ENCODE results near the gene POLR2F. TPM values are rescaled to one million over a fixed set of nuclear protein-coding genes. Genes with fewer than 3 reads are reported as not detected.

Gene POLR2F
- total RNA-seq, 1 experiment from 2014 or later = 138 TPM

GRCh38 chr22:37990301-37990700, 36.8 kb downstream of the POLR2F start (continued):
- TF ChIP-seq, protein P1, sequence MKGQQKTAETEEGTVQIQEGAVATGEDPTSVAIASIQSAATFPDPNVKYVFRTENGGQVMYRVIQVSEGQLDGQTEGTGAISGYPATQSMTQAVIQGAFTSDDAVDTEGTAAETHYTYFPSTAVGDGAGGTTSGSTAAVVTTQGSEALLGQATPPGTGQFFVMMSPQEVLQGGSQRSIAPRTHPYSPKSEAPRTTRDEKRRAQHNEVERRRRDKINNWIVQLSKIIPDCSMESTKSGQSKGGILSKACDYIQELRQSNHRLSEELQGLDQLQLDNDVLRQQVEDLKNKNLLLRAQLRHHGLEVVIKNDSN (CRISPR knock-in tag; IDR thresholded peaks at IDR 0.05) = no peak

DNA sequence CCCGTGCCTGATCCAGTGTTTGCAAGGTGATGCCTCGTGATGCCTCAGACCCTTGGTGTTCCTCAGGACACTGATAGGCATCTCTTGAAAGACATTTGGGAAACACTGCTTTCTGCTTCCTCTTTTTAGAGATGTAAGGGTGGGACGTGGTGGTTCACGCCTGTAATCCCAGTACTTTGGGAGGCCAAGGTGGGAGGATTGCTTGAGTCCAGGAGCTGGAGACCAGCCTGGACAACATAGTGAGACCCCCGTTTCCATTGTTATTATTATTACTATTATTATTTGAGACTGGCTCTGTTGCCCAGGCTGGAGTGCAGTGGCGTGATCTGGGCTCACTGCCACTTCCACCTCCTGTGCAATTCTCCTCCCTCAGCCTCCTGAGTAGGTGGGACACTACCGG, 37.4 kb downstream of the POLR2F start:
- ChIA-PET CTCF (interaction anchor here (0.8 to 1.5 kb wide), 3 partner anchors 10 to 61 kb away, joined by 3 read pairs; no protein-coding TSS in a partner anchor), POLR2A (no interaction called here)
- no peak overlapping the region for H3K4me3 Mint-ChIP-seq
- no peaks in the 10 kb centered on the region for H3K27me3 Mint-ChIP-seq (ENCODE audit: low read depth)
- peaks cover 7% of the 10 kb centered on the region for H3K4me1 Mint-ChIP-seq
- DNase-seq (ENCODE audit: low spot score) (no peak), ATAC-seq (no peak)
- TF ChIP-seq SMAD3 (CRISPR knock-in tag; IDR thresholded peaks at IDR 0.05; ENCODE audit: borderline replicate concordance) = no peak
- TF ChIP-seq STAT6 (CRISPR knock-in tag; conservative IDR thresholded peaks at IDR 0.05; ENCODE audit: low read depth) = no peak
- no peaks in the 10 kb centered on the region for H3K36me3 Mint-ChIP-seq
- no peak overlapping the region for H3K27ac Mint-ChIP-seq
- H3K9me3 Mint-ChIP-seq = no peaks in the 10 kb centered on the region

DNA sequence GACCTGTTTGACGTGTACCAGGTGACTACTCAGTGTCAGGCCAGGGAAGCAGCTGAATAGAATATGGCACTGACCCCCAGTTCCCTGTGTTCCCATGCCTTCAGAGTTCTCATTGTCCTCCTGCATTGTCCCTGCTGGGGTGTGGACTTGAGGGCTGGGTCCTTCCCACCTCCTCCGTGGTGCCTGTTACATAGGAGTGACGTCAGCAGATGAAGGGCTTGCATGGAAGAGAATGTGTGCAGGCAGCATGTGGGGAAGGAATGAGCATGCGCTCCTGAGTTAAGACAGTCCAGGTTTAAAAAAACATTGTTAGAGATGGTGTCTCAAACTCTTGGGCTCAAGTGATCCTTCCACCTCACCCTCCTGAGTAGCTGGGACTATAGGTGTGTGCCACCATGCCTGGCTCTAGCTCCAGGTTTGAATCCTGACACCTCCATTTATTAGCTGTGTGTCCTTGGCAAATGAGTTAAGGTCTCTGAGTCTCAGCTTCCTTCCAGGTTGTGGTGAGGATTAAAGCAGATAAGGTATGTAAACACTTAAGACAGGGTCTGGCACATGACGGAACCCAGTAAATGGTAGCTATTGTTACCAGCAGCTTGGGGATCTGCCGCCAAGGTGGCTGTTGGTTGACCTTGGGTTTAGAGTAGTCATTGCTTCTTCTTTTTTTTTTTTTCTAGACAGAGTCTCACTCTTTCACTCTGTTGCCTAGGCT, 38.4 kb downstream of the POLR2F start:
- DNase-seq (ENCODE audit: low spot score) = no peak
- Mint-ChIP-seq H3K9me3 (no peaks in the 10 kb centered on the region), H3K4me1 (peaks cover 14% of the 10 kb centered on the region), H3K27me3 (ENCODE audit: low read depth) (no peaks in the 10 kb centered on the region), H3K36me3 (no peaks in the 10 kb centered on the region), H3K27ac (no peak overlapping the region), H3K4me3 (no peak overlapping the region)
- CTCF ChIA-PET = interaction anchor here (1.3 to 5.4 kb wide), 2 partner anchors 9 to 60 kb away, joined by 6 to 36 read pairs; no protein-coding TSS in a partner anchor
- no peak for ATAC-seq
- no peak for TF ChIP-seq ZNF263 (CRISPR knock-in tag; IDR thresholded peaks at IDR 0.05; ENCODE audit: low read depth)
- no peak for TF ChIP-seq TCF7 (CRISPR knock-in tag; IDR thresholded peaks at IDR 0.05; ENCODE audit: low read depth)
- no peak for TF ChIP-seq SP1 (CRISPR knock-in tag; conservative IDR thresholded peaks at IDR 0.05)
- POLR2A ChIA-PET = no interaction called here

DNA sequence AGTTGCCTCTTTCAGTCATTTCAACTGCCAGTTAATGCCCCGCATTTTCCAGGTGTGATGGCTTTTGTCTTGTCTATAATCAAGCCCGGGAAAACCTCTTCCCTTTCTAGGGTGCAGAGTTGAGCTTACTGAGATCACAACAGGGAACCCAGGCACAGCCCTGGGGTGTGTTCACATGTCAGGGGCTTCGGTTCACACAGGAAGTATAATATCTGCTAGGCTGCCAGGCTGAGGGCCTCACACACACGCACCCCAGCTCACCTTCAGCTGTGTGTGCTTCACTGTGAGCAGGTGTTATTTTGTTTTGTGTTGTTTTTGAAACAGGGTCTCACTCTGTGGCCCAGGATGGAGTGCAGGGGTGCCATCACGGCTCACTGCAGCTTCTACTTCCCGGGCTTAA, 40.5 kb downstream of the POLR2F start:
- Mint-ChIP-seq H3K27me3 (ENCODE audit: low read depth) (no peaks in the 10 kb centered on the region), H3K4me1 (peaks cover 17% of the 10 kb centered on the region), H3K9me3 (no peaks in the 10 kb centered on the region), H3K27ac (no peak overlapping the region), H3K4me3 (no peak overlapping the region), H3K36me3 (no peaks in the 10 kb centered on the region)
- POLR2A ChIA-PET = no interaction called here
- no peak for TF ChIP-seq RELA (CRISPR knock-in tag; IDR thresholded peaks at IDR 0.05; ENCODE audit: borderline replicate concordance)
- TF ChIP-seq CDX4 (CRISPR knock-in tag; IDR thresholded peaks at IDR 0.05; ENCODE audit: borderline replicate concordance) = no peak
- no peak for TF ChIP-seq NFYB (CRISPR knock-in tag; conservative IDR thresholded peaks at IDR 0.05; ENCODE audit: low read depth)
- no peak for TF ChIP-seq USF2 (CRISPR knock-in tag; IDR thresholded peaks at IDR 0.05)
- TF ChIP-seq, protein P2, sequence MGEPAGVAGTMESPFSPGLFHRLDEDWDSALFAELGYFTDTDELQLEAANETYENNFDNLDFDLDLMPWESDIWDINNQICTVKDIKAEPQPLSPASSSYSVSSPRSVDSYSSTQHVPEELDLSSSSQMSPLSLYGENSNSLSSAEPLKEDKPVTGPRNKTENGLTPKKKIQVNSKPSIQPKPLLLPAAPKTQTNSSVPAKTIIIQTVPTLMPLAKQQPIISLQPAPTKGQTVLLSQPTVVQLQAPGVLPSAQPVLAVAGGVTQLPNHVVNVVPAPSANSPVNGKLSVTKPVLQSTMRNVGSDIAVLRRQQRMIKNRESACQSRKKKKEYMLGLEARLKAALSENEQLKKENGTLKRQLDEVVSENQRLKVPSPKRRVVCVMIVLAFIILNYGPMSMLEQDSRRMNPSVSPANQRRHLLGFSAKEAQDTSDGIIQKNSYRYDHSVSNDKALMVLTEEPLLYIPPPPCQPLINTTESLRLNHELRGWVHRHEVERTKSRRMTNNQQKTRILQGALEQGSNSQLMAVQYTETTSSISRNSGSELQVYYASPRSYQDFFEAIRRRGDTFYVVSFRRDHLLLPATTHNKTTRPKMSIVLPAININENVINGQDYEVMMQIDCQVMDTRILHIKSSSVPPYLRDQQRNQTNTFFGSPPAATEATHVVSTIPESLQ (CRISPR knock-in tag; IDR thresholded peaks at IDR 0.05) = no peak
- TF ChIP-seq ZNF232 (CRISPR knock-in tag; IDR thresholded peaks at IDR 0.05) = no peak
- TF ChIP-seq ATF3 (CRISPR knock-in tag; conservative IDR thresholded peaks at IDR 0.05) = no peak
- no peak for TF ChIP-seq ZBTB21 (CRISPR knock-in tag; IDR thresholded peaks at IDR 0.05; ENCODE audit: borderline replicate concordance)
- ATAC-seq (no peak), DNase-seq (ENCODE audit: low spot score) (no peak)
- CTCF ChIA-PET = interaction anchor here (1.1 to 5.4 kb wide), 5 partner anchors 11 to 110 kb away, joined by 3 to 36 read pairs (median 6); no protein-coding TSS in a partner anchor

Measured in WTC11 (cell line).